Nucleus accumbens (tissue), 56 donors: ENCODE results near the gene ZNF385C.

Experiments used
- DNase-seq, 56 donors: peaks; one replicate each; lab custom pipeline; 2025; lab: John Stamatoyannopoulos, UW

Gene ZNF385C

GRCh38 chr17:42126836-42127235 lies 28.6 kb upstream of the ZNF385C start:
- no peak for DNase-seq

- no peak for DNase-seq
Measured at GRCh38 chr17:42125565-42125964, 27.3 kb upstream of the ZNF385C start.

GRCh38 chr17:42124256-42124655 lies 26.0 kb upstream of the ZNF385C start:
- no peak for DNase-seq

GRCh38 chr17:42122371-42123303 lies 24.4 kb upstream of the ZNF385C start, which contains the start of gene HSPB9:
Gene HSPB9, plus strand, starts transcription at chr17:42122804. Its CDS starts 47 bp downstream, at chr17:42122851.
- DNase-seq, result peak in 11 of 56 donors; percentile 8 to 60 (median 25)

- peak in 53 of 56 donors; percentile 27 to 91 (median 73) for DNase-seq
Measured at GRCh38 chr17:42120770-42121769, 22.8 kb upstream of the ZNF385C start, which contains the start of gene KAT2A. Gene KAT2A, minus strand, starts transcription at chr17:42121367. Its CDS starts 63 bp downstream, at chr17:42121304.

- DNase-seq, result no peak
Measured at GRCh38 chr17:42120161-42120769, 22.0 kb upstream of the ZNF385C start.

GRCh38 chr17:42119301-42119700 lies 21.0 kb upstream of the ZNF385C start:
- DNase-seq, result no peak

GRCh38 chr17:42118545-42118944 lies 20.3 kb upstream of the ZNF385C start:
- peak in 2 of 56 donors; percentile 21 to 23 for DNase-seq

GRCh38 chr17:42118126-42118510 lies 19.8 kb upstream of the ZNF385C start:
- no peak for DNase-seq

GRCh38 chr17:42117397-42118125 lies 19.3 kb upstream of the ZNF385C start:
- DNase-seq, result no peak

- peak in 48 of 56 donors; percentile 13 to 86 (median 46) for DNase-seq
Measured at GRCh38 chr17:42116705-42117396, 18.6 kb upstream of the ZNF385C start.

- no peak for DNase-seq
Measured at GRCh38 chr17:42114118-42114517, 15.8 kb upstream of the ZNF385C start.

GRCh38 chr17:42113293-42114069 lies 15.2 kb upstream of the ZNF385C start:
- DNase-seq, result no peak

GRCh38 chr17:42112552-42113176 lies 14.4 kb upstream of the ZNF385C start, which contains the start of gene DHX58:
Gene DHX58, minus strand, starts transcription at chr17:42112714. Its CDS starts 822 bp downstream, at chr17:42111892.
- peak in 51 of 56 donors; percentile 27 to 83 (median 60) for DNase-seq

GRCh38 chr17:42111871-42112551 lies 13.7 kb upstream of the ZNF385C start:
- DNase-seq, result peak in 26 of 56 donors; percentile 36 to 71 (median 59)

- no peak for DNase-seq
Measured at GRCh38 chr17:42111265-42111636, 13.0 kb upstream of the ZNF385C start.
